Measurements from ENCODE around the gene KCNMB4. TPM values are rescaled to one million over a fixed set of nuclear protein-coding genes. Genes with fewer than 3 reads are reported as not detected.

KCNMB4 gene
- polyA plus RNA-seq, 4 donors, result 0.22 to 2.8 (median 1.3) TPM

Other genes with a start within 250 kb of the KCNMB4 start
- 10 to 100 TPM; 29.8 to 78.6 (median 39.5) TPM for gene CNOT2, start 122.9 kb upstream of the KCNMB4 start, polyA plus RNA-seq

Measured in small intestine (tissue), 4 donors.